Gastrocnemius medialis (tissue), 4 donors: ENCODE measurements around the gene ATG5. TPM values are rescaled to one million over a fixed set of nuclear protein-coding genes. Genes with fewer than 3 reads are reported as not detected.
"Not testable (repeated sequence)": the region's sequence is repeated elsewhere in the genome, so short reads cannot be mapped to it uniquely, and the experiment has no call there.

Experiments
- ATAC-seq, 2 donors: fragments of 150-250 bp; one replicate each; pipeline ENCODE4 v1.9.1; 2016
- DNase-seq, 2 donors: peaks; one replicate each; pipeline ENCODE4 v3.0.0-alpha.2; 2019
- H3K27ac ChIP-seq, 4 donors: fragments of 200-600 bp; sonication (generic); 1 replicate in 1 of 4; 2 replicates in 3 of 4; pipeline ENCODE4 v1.5.1; 2016 to 2018; ENCODE audit warnings: mild to moderate bottlenecking in 2 of 4, moderate library complexity in 1 of 4
- H3K27me3 ChIP-seq, 3 donors: fragments of 200-600 bp; sonication (generic) in 2 of 3; 1 replicate in 1 of 3; 2 replicates in 2 of 3; pipeline versions ENCODE4 v1.5.1 to v1.6.0; 2016 to 2019; ENCODE audit warnings: mild to moderate bottlenecking in 1 of 3, moderate library complexity in 1 of 3
- H3K36me3 ChIP-seq, 2 donors: fragments of 200-600 bp; sonication (generic) in 1 of 2; one replicate each; pipeline ENCODE4 v1.5.1; 2017 to 2018
- H3K4me1 ChIP-seq, 2 donors: fragments of 200-600 bp; sonication (generic) in 1 of 2; one replicate each; pipeline ENCODE4 v1.5.1; 2016 to 2017; ENCODE audit warnings: mild to moderate bottlenecking in 2 of 2
- H3K4me3 ChIP-seq, 4 donors: fragments of 200-600 bp; sonication (generic) in 3 of 4; 1 replicate in 1 of 4; 2 replicates in 3 of 4; pipeline ENCODE4 v1.5.1; 2016 to 2019; ENCODE audit warnings: mild to moderate bottlenecking in 2 of 4
- H3K9me3 ChIP-seq, 3 donors: fragments of 200-600 bp; sonication (generic) in 2 of 3; 1 replicate in 1 of 3; 2 replicates in 2 of 3; pipeline ENCODE4 v1.5.1; 2016 to 2019
- CTCF ChIP-seq, 5 experiments: fragments of 450-650 bp in 3 of 5; fragments of 200-600 bp in 2 of 5; sonication (generic) in 2 of 5; IDR thresholded peaks in 4 of 5; conservative IDR thresholded peaks in 1 of 5; 1 replicate in 4 of 5; 2 replicates in 1 of 5; pipeline ENCODE4 v1.5.1; 2016 to 2019; ENCODE audit warnings: antibody characterized with exemption in 5 of 5, mild to moderate bottlenecking in 3 of 5, moderate library complexity in 3 of 5
- POLR2A ChIP-seq, 2 donors: fragments of 450-650 bp; IDR thresholded peaks; one replicate each; pipeline ENCODE4 v1.6.1; 2017; ENCODE audit warnings: antibody characterized with exemption in 2 of 2, mild to moderate bottlenecking in 2 of 2, moderate library complexity in 2 of 2
- in situ Hi-C, 4 donors: fragments of 200-750 bp; cut with MboI; loops; one replicate each; pipeline versions ENCODE4 v1.15.0 to v1.8.0; 2017; ENCODE audit warnings: low sequenced_read_pairs in 4 of 4
- intact Hi-C: fragments of 100-400 bp; cut with DNase I; formaldehyde crosslinking; loops from one replicate; pipeline ENCODE4 v1.15.1; 2023; ENCODE audit warnings: low total_unique reads
- total RNA-seq, 4 donors: library from RNA; depleted of rRNA; stranded (reverse); fragments of >200 nt; gene quantifications; one replicate each; pipeline versions ENCODE4 v1.1.0 to v1.2.3, GENCODE V29; 2016

ATG5 gene
- total RNA-seq, 4 donors from 2014 or later: 18.9 to 22.3 (median 20.1) TPM

- Histone ChIP-seq H3K27ac (no peak overlapping the region), H3K4me1 (no peaks in the 10 kb centered on the region), H3K9me3 (no peaks in the 10 kb centered on the region), H3K4me3 (no peak overlapping the region), H3K36me3 (no peaks in the 10 kb centered on the region), H3K27me3 (no peaks in the 10 kb centered on the region)
- intact Hi-C loops: no loop called here
- TF ChIP-seq POLR2A (IDR thresholded peaks at IDR 0.05): no peak
- no peak for TF ChIP-seq CTCF (IDR thresholded peaks at IDR 0.05 in 4 of 5, conservative IDR thresholded peaks at IDR 0.05 in 1 of 5)
- in situ Hi-C loops: no loop called here
- DNase-seq (no peak), ATAC-seq (no peak)
Observed at GRCh38 chr6:106152952-106153351, 172.6 kb downstream of the ATG5 start.

- DNase-seq, H3K4me3 ChIP-seq, H3K27me3 ChIP-seq, intact Hi-C loops, ATAC-seq, H3K27ac ChIP-seq, in situ Hi-C loops, H3K36me3 ChIP-seq, H3K4me1 ChIP-seq, H3K9me3 ChIP-seq: not testable (repeated sequence)
Observed at GRCh38 chr6:106152476-106152875, 173.1 kb downstream of the ATG5 start.

GRCh38 chr6:106149472-106150069 lies 176.0 kb downstream of the ATG5 start:
- ATAC-seq (no peak), DNase-seq (no peak)
- Histone ChIP-seq H3K36me3 (no peaks in the 10 kb centered on the region), H3K4me1 (no peaks in the 10 kb centered on the region), H3K4me3 (no peak overlapping the region), H3K9me3 (no peaks in the 10 kb centered on the region), H3K27ac (no peak overlapping the region), H3K27me3 (no peaks in the 10 kb centered on the region)
- intact Hi-C loops: no loop called here
- in situ Hi-C loops: no loop called here
- TF ChIP-seq POLR2A (IDR thresholded peaks at IDR 0.05): no peak
- no peak for TF ChIP-seq CTCF (IDR thresholded peaks at IDR 0.05 in 4 of 5, conservative IDR thresholded peaks at IDR 0.05 in 1 of 5)

- in situ Hi-C loops (no loop called here), intact Hi-C loops (no loop called here)
- TF ChIP-seq POLR2A (IDR thresholded peaks at IDR 0.05): no peak
- TF ChIP-seq CTCF (IDR thresholded peaks at IDR 0.05 in 4 of 5, conservative IDR thresholded peaks at IDR 0.05 in 1 of 5): no peak
- Histone ChIP-seq H3K9me3 (no peaks in the 10 kb centered on the region), H3K4me3 (no peak overlapping the region), H3K27ac (no peak overlapping the region), H3K4me1 (no peaks in the 10 kb centered on the region), H3K36me3 (no peaks in the 10 kb centered on the region), H3K27me3 (no peaks in the 10 kb centered on the region)
- no peak for DNase-seq
- no peak for ATAC-seq
Observed at GRCh38 chr6:106147476-106147875, 178.1 kb downstream of the ATG5 start.

GRCh38 chr6:106146852-106147351 lies 178.7 kb downstream of the ATG5 start:
- no peak overlapping the region for H3K4me3 ChIP-seq
- intact Hi-C loops: no loop called here
- H3K9me3 ChIP-seq: no peaks in the 10 kb centered on the region
- TF ChIP-seq CTCF (IDR thresholded peaks at IDR 0.05 in 4 of 5, conservative IDR thresholded peaks at IDR 0.05 in 1 of 5) (no peak), POLR2A (IDR thresholded peaks at IDR 0.05) (no peak)
- H3K27ac ChIP-seq: no peak overlapping the region
- no peak for ATAC-seq
- peaks cover 0 to 3% of the 10 kb centered on the region in 2 donors for H3K4me1 ChIP-seq
- no peak for DNase-seq
- H3K36me3 ChIP-seq: no peaks in the 10 kb centered on the region
- H3K27me3 ChIP-seq: no peaks in the 10 kb centered on the region
- in situ Hi-C loops: no loop called here
